Esophagus muscularis mucosa (tissue), 4 donors: Measurements from ENCODE around the gene SLC7A11. TPM values are rescaled to one million over a fixed set of nuclear protein-coding genes. Genes with fewer than 3 reads are reported as not detected.

Experiments
- DNase-seq: peaks from one replicate; pipeline ENCODE4 v3.0.0-alpha.2; 2017; ENCODE audit errors: extremely low spot score
- H3K27ac ChIP-seq, 4 donors: fragments of 200-600 bp; sonication (generic); replicated peaks in 1 of 4; 1 replicate in 3 of 4; 2 replicates in 1 of 4; pipeline ENCODE4 v1.5.1; 2016 to 2019; ENCODE audit warnings: mild to moderate bottlenecking in 1 of 4
- H3K27me3 ChIP-seq, 4 donors: fragments of 200-600 bp; sonication (generic); one replicate each; pipeline versions ENCODE4 v1.5.1 to v1.6.0; 2016 to 2019
- H3K36me3 ChIP-seq, 4 donors: fragments of 200-600 bp; sonication (generic); one replicate each; pipeline ENCODE4 v1.5.1; 2016 to 2019
- H3K4me1 ChIP-seq, 4 donors: fragments of 200-600 bp; sonication (generic); one replicate each; pipeline ENCODE4 v1.5.1; 2016 to 2019
- H3K4me3 ChIP-seq, 4 donors: fragments of 200-600 bp; sonication (generic); 1 replicate in 2 of 4; 2 replicates in 2 of 4; pipeline ENCODE4 v1.5.1; 2016 to 2019; ENCODE audit warnings: mild to moderate bottlenecking in 4 of 4, moderate library complexity in 1 of 4
- H3K9me3 ChIP-seq, 4 donors: fragments of 200-600 bp; sonication (generic); 1 replicate in 3 of 4; 2 replicates in 1 of 4; pipeline ENCODE4 v1.5.1; 2016 to 2019
- CTCF ChIP-seq, 3 experiments: fragments of 200-600 bp in 2 of 3; fragments of 450-650 bp in 1 of 3; sonication (generic) in 2 of 3; IDR thresholded peaks; one replicate each; pipeline ENCODE4 v1.5.1; 2017 to 2019; ENCODE audit warnings: antibody characterized with exemption in 3 of 3, mild to moderate bottlenecking in 2 of 3, moderate library complexity in 1 of 3
- EP300 ChIP-seq: sonication (generic); formaldehyde crosslinking; IDR thresholded peaks from one replicate; pipeline ENCODE4 v1.6.1; 2017; ENCODE audit warnings: antibody characterized with exemption
- POLR2A ChIP-seq: fragments of 450-650 bp; IDR thresholded peaks from one replicate; pipeline ENCODE4 v1.6.1; 2017; ENCODE audit warnings: antibody characterized with exemption, moderate library complexity, mild to moderate bottlenecking, low read depth
- POLR2AphosphoS5 ChIP-seq, 2 donors: sonication (generic); formaldehyde crosslinking; IDR thresholded peaks; one replicate each; pipeline ENCODE4 v1.6.1; 2017; ENCODE audit warnings: antibody characterized with exemption in 2 of 2
- WGBS: methylation state at CpG from one replicate; pipeline ENCODE4 v1.1.5; 2018; 5-methylcytosine and 5-hydroxymethylcytosine counted together
- intact Hi-C: fragments of 100-400 bp; cut with DNase I; formaldehyde crosslinking; loops from one replicate; pipeline ENCODE4 v1.15.1; 2023
- total RNA-seq, 4 donors: library from RNA; depleted of rRNA; stranded (reverse); fragments of >200 nt; gene quantifications; one replicate each; pipeline versions ENCODE4 v1.1.0 to v1.2.1, GENCODE V29; 2016

Gene SLC7A11
- total RNA-seq, 4 donors from 2014 or later, result 0.19 to 0.83 (median 0.31) TPM

- WGBS, result 86% methylated on average over 2 of the region's 2 CpGs
- H3K9me3 ChIP-seq, result no peaks in the 10 kb centered on the region
- peaks cover 0 to 11% (median 0%) of the 10 kb centered on the region in 4 donors for H3K4me1 ChIP-seq
- H3K27ac ChIP-seq, result no peak overlapping the region
- TF ChIP-seq POLR2AphosphoS5 (IDR thresholded peaks at IDR 0.05), result no peak
- no peak for TF ChIP-seq CTCF (IDR thresholded peaks at IDR 0.05)
- no peak for TF ChIP-seq EP300
- TF ChIP-seq POLR2A, result no peak
- intact Hi-C loops, result no loop called here
- DNase-seq, result no peak
- no peaks in the 10 kb centered on the region for H3K36me3 ChIP-seq
- no peak overlapping the region for H3K4me3 ChIP-seq
- H3K27me3 ChIP-seq, result no peaks in the 10 kb centered on the region
These were observed 127.1 kb downstream of the SLC7A11 start for GRCh38 chr4:138115053-138115452.

GRCh38 chr4:138114434-138114833 lies 127.7 kb downstream of the SLC7A11 start:
- Histone ChIP-seq H3K27me3 (no peaks in the 10 kb centered on the region), H3K36me3 (no peaks in the 10 kb centered on the region), H3K27ac (no peak overlapping the region), H3K4me3 (no peak overlapping the region), H3K4me1 (peaks cover 0 to 11% (median 0%) of the 10 kb centered on the region in 4 donors), H3K9me3 (no peaks in the 10 kb centered on the region)
- DNase-seq, result no peak
- 19% methylated on average over 1 of the region's 1 CpG for WGBS
- intact Hi-C loops, result no loop called here
- TF ChIP-seq EP300, result no peak
- TF ChIP-seq POLR2AphosphoS5 (IDR thresholded peaks at IDR 0.05), result no peak
- no peak for TF ChIP-seq CTCF (IDR thresholded peaks at IDR 0.05)
- TF ChIP-seq POLR2A, result no peak
